Measurements from ENCODE around the gene PGBD4. TPM values are rescaled to one million over a fixed set of nuclear protein-coding genes. Genes with fewer than 3 reads are reported as not detected.
"Not testable (repeated sequence)": the region's sequence is repeated elsewhere in the genome, so short reads cannot be mapped to it uniquely, and the experiment has no call there.

PGBD4 gene
- total RNA-seq, 2 experiments from 2014 or later, result 2.9 to 3.4 TPM

DNA sequence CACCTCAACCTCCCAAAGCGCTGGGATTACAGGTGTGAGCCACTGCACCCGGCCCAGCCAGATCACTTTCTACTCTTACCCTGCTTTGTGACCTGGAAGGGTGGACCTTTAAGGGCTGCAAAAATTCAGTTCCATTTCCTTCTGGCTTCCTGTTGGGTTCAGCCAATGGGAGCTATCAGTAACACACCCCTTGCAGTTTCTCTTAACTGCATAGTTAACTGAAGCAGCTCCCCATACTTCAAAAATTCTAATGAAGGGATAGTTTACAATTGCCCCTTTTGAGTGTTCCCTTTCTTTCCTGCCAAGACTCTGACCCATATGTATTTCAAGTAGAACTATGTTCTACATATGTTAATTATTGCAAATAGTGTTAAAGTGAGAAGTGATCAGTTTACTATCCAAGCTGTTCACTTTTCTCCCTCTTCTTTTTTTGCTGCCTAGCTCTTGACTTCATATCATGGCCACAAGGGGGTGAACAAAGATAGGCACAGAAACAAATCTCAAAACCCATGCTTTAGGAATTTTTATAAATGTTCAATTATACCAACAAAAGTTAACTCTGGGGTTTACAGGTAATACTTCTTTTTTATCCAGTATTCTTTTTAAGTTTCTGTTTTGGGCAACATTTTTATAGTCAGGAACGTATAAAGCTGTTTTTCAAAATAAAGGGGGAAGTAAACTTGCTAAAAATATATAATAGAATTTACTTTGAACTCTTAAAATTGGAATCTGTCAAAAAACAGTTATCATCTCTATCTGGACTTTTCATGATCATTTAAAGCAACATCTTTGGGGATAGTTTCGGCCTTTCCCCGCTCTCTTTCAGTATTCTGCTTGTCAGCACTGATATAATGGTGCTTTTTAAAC is 8.1 kb downstream of the PGBD4 start:
- CTCF ChIA-PET, result interaction anchor here (1.2 to 3.9 kb wide), 4 partner anchors 15 to 100 kb away, joined by 3 to 25 read pairs (median 4); partner anchors contain the start of gene KATNBL1
- POLR2A ChIA-PET, result no interaction called here

DNA sequence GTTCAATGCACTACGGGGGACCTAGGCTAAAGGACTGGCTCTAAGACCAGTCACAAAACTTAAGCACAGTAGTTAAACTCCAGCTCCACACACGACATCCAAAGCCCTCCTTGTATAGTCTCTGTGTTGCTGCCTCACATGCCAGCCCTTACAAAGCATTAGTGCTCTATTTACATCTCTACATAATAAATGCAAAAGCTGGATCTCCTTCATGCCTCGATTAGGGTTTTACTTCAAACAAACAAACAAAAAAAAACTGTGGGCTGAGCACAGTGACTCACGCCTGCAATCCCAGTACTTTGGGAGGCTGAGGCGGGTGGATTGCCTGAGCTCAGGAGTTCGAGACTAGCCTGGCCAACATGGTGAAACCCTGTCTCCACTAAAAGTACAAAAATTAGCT is 9.6 kb downstream of the PGBD4 start:
- POLR2A ChIA-PET, result no interaction called here
- CTCF ChIA-PET, result interaction anchor here (3.9 kb wide), 1 partner anchor 99 kb away, joined by 25 read pairs; the partner anchor contains the start of gene KATNBL1

DNA sequence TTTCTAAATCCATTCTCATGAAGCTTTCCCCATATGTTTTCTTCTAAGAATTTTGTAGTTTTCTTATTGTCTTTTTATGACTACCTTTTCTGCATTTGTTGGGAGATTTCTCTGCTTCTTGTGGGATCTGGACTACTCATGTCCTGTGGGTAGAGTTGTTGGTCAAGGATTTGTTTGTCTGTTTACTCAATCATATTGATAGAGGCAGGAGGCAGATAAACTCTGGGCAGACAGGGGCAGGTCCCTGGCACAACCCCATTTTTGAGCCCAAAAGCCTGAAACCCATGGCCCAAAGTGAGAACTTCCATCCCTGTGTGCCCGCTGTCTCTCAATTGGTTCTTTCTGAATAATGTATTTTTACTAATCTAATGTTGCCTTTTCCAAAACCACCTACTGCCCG is 12.3 kb downstream of the PGBD4 start:
- POLR2A ChIA-PET, result no interaction called here

DNA sequence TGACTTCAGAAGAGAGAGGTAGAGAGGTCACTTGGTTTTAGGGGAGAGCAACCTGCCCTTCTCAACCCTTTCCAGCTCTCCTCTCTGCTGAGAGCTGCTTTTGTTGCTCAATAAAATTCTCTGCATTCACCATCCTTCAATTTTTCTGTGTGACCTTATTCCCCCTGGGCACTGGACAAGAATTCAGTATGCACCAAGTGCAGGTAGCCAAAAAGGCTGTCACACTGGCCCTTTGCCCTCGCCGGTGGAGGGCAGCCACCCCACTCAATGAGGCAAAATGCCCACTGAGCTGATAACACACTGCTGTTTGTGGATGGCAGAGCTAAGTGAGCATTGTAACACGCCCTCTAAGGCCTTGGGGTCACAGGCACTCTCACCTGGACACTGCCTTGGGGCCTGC is 12.9 kb downstream of the PGBD4 start:
- ChIA-PET POLR2A (no interaction called here), CTCF (no interaction called here)

More for the DNA sequence above, 12.3 kb downstream of the PGBD4 start:
- CTCF ChIA-PET, result no interaction called here

- ChIA-PET POLR2A (no interaction called here), CTCF (no interaction called here)
These were observed 14.7 kb downstream of the PGBD4 start for GRCh38 chr15:34116620-34117019.

- CTCF ChIA-PET, result no interaction called here
- POLR2A ChIA-PET, result no interaction called here
These were observed 17.4 kb downstream of the PGBD4 start for GRCh38 chr15:34119291-34119690.

GRCh38 chr15:34120420-34120819 is 18.5 kb downstream of the PGBD4 start:
- CTCF ChIA-PET, result not testable (repeated sequence)
- POLR2A ChIA-PET, result interaction anchor here (0.7 kb wide), 1 partner anchor 1334 kb away, joined by 3 read pairs; no protein-coding TSS in a partner anchor

DNA sequence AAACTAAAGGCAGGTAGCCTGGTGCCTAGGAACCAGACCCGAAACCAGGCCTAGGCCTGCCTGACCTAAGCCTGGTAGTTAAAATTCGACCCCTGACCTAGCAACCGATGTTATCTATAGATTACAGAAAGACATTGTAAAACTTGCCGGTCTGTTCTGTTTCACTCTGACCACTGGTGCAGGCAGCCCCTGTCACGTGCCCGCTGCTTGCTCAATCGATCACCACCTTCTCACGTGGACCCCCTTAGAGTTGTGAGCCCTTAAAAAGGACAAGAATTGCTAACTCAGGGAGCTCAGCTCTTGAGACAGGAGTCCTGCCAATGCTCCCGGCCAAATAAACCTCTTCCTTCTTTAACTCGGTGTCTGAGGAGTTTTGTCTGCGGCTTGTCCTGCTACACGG is 19.9 kb downstream of the PGBD4 start:
- CTCF ChIA-PET, POLR2A ChIA-PET: not testable (repeated sequence)

DNA sequence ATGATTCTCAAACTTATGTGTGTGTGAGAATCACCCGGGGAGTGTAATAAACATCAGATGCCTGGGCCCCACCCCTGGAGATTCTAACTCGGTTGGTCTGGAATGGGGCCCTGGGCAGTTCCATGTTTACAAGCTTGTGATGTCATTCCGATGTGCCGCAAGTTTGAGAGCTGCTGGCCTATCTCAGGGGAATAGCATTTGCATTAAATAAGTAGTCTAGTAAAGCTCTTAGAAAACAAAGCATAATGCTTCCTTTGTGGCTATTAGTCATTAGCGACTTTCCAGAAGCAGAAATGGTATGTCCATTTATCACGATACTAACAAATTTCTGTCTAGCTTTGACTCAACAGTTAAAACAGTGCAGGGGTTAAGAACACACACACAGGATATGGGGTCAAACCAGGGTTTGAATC is 20.9 kb downstream of the PGBD4 start:
- ChIA-PET POLR2A (no interaction called here), CTCF (no interaction called here)

DNA sequence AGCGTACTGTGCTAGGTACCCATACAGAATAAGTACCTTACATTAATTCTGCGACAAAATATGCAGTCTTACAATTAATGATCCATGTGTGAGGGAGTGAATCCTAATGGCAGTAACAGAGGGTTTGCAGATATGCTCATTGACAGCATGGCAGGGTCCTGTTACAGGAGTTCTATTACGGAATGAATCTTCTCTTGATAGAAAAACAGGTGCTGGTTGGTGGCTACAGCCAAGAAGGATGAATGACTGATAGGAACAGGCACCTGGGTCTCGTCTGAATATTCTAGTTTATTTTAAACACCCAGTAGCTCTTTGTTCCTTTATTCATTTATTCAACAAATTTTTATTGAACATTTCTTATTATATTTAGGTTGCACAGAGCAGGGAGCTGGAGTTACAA is 22.8 kb downstream of the PGBD4 start:
- POLR2A ChIA-PET, result no interaction called here
- CTCF ChIA-PET, result interaction anchor here (0.6 kb wide), 1 partner anchor 161 kb away, joined by 4 read pairs; no protein-coding TSS in a partner anchor

- ChIA-PET POLR2A (no interaction called here), CTCF (interaction anchor here (1.8 kb wide), 1 partner anchor 16 kb away, joined by 4 read pairs; no protein-coding TSS in a partner anchor)
These were observed 24.1 kb downstream of the PGBD4 start for GRCh38 chr15:34125945-34126344.

GRCh38 chr15:34126522-34126921 is 24.6 kb downstream of the PGBD4 start:
- POLR2A ChIA-PET, result no interaction called here

GRCh38 chr15:34128898-34129297 is 27.0 kb downstream of the PGBD4 start:
- CTCF ChIA-PET, result no interaction called here

More at GRCh38 chr15:34126522-34126921, 24.6 kb downstream of the PGBD4 start:
- CTCF ChIA-PET, result interaction anchor here (1.8 kb wide), 1 partner anchor 16 kb away, joined by 4 read pairs; no protein-coding TSS in a partner anchor

DNA sequence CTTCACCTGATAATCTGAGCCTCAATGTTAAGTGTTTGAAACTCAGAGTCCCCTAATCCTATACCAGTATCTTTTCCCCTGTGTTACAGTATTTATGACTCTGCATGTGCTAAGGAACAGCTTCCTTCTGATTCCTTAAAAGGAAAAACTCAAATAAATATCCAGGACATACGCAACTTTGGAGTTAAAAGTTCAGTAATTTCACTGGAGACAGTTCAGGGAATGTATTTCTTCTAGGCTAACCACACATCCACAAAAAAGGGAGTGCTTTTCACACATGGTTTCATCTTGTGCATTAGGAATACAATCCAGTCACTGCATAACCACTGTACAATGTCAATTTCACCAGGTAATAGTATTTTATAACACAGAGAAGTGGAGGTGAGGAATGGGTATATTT is 31.0 kb downstream of the PGBD4 start:
- ChIA-PET CTCF (interaction anchor here (1.2 kb wide), 1 partner anchor 92 kb away, joined by 3 read pairs; the partner anchor contains the start of gene EMC4), POLR2A (no interaction called here)

More at GRCh38 chr15:34128898-34129297, 27.0 kb downstream of the PGBD4 start:
- POLR2A ChIA-PET, result no interaction called here

DNA sequence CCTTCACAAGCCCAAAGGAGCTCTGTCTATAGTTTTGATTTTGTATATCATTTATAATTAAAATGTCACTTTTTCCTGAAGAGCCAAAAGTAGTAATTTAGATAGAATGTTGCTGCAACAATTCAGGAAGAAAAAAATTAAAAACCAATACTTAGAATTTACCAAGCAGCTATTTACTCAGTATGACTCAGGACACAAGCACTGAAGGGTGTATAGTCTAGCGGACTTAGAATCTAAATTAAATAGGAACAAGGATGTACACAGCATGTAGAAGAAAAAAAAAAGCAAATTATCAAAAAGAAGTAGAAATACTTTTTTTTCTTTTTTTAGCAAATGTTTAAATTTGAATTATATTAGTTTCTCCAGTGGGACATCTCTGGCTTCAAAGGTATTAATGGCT is 31.6 kb downstream of the PGBD4 start:
- CTCF ChIA-PET, result interaction anchor here (0.6 to 1.2 kb wide), 2 partner anchors 92 to 217 kb away, joined by 3 to 8 read pairs; partner anchors contain the start of gene EMC4
- POLR2A ChIA-PET, result no interaction called here

DNA sequence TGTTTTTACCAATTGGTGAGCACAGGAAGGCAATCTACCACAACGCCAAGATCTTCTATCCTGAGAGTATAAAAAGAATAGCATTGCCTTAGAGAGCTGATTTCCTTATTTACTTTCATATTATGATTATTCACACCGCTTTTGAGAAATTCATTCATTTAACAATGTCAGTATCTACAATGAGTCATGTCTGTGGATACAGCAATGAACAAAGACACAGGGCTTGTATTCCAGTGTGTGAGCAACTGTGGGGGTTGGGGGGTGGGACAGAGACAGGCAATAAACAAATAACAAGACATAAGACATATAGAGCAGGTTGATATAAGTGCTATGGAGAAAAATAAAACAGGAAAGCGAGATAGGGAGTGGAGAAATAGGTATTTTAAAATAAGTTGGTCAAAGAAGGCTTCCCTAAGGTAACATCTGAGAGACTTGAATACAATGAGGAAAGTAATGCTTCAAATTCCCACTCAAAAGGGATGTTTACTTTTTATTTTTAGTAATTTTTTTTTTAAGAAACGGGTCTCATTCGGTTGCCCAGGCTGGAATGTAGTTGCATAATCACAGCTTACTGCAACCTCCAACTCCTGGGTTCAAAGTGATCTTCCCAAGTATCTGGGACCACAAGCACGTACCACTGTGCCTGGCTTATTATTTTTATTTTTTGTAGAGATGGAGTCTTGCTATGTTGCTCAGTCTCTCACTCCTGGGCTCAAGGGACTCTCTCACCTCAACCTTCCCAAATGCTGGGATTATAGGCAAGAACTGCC is 45.7 kb downstream of the PGBD4 start:
- CTCF ChIA-PET, result no interaction called here
- POLR2A ChIA-PET, result no interaction called here

DNA sequence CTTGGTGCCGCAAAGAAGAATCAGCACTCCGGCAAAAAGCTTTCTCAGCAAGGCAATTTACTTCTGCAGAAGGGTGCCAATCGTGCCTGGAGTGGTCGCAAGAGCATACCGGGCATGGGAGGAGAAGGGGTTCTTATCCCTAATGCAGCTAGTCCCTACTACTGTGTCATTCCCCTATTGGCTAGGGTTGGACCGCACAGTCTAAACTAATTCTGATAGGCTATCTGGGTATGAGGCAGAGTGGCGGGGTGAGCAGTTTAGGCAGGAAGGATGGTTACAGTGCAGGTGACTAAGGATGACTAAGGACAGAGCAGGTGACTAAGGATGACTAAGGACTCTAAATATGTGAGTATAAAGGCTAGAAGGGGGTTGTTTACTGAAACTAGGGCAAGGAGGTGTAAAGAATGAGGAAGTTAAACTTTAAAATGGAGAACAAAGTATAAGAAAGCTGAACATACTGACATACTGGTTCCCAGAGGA is 52.9 kb downstream of the PGBD4 start:
- CTCF ChIA-PET, result no interaction called here

DNA sequence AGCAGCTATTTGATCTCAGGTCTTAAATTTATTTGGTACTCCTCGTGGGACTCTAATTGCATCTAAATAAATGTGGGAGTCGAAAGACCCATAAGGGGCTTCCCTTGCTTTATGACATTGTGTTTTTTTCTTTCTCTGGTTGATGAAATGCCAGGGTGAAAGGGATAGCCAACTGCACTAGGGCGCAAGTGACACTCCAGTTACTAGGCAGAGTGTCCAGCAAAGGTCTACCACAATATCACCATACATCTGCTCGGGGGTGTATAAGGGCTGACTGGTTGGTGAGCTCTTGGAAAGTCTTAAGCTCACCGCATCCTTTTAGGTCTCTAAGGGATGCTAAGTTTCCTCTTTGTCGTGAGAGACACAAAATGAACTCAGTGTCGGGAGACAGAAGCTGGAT is 54.0 kb downstream of the PGBD4 start:
- POLR2A ChIA-PET, result no interaction called here
- CTCF ChIA-PET, result no interaction called here

More for the DNA sequence above, 52.9 kb downstream of the PGBD4 start:
- POLR2A ChIA-PET, result no interaction called here
